ENCODE measurements around the gene RIGI.
A peak's percentile ranks its signal among the peaks of the same experiment; 100 is the strongest.

Gene RIGI

DNA sequence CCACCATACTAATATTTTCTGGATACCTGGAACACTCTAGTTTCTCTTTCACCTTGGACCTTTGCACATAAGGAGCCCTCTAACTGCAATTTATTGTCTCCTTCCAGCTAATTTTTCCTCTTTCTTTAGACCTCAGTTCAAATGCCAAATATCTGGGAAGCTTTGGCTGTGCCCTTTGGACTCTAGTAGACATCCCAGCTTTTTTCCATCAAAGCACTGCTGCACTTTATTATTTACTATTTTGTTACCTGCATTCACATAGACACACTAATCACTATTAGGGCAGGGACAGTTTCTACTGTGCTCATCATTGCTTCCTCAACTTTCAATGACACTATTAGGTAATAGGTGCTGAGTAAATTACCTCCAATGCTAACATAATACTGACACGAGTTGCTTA is 2.1 kb downstream of the RIGI start:
- Mint-ChIP-seq H3K36me3 (ENCODE audit: low read depth) (peaks cover 18% of the 10 kb centered on the region), H3K9me3 (peaks cover 20% of the 10 kb centered on the region), H3K27me3 (ENCODE audit: low read depth) (no peaks in the 10 kb centered on the region), H3K4me3 (peak overlapping the region in 1 of 3 experiments; percentile 69), H3K4me1 (peaks cover 20% of the 10 kb centered on the region), H3K27ac (no peak overlapping the region)
- TF ChIP-seq, protein P1, sequence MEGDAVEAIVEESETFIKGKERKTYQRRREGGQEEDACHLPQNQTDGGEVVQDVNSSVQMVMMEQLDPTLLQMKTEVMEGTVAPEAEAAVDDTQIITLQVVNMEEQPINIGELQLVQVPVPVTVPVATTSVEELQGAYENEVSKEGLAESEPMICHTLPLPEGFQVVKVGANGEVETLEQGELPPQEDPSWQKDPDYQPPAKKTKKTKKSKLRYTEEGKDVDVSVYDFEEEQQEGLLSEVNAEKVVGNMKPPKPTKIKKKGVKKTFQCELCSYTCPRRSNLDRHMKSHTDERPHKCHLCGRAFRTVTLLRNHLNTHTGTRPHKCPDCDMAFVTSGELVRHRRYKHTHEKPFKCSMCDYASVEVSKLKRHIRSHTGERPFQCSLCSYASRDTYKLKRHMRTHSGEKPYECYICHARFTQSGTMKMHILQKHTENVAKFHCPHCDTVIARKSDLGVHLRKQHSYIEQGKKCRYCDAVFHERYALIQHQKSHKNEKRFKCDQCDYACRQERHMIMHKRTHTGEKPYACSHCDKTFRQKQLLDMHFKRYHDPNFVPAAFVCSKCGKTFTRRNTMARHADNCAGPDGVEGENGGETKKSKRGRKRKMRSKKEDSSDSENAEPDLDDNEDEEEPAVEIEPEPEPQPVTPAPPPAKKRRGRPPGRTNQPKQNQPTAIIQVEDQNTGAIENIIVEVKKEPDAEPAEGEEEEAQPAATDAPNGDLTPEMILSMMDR (IDR thresholded peaks at IDR 0.05; ENCODE audit: unreplicated experiment in 3 of 3) = no peak

DNA sequence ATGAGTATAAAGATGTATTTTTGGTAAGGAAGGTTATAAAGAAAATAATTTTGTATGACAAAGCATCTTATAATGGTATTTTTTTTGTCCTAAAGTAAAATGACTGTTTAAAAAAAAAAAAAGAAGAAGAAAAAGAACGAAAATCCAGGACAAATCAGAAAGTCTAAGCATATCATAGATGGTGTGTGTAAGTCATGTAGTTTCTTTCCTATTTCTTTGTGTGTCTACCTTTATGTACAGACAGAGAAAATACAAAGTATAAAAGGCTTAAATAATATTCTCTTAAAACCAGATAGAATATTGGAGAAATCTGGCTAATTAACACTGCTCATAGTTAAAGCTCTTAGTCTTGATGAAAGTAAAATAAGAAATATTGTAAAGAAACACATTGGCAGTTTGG is 7.7 kb downstream of the RIGI start:
- no peak overlapping the region for H3K4me3 Mint-ChIP-seq
- no peaks in the 10 kb centered on the region for H3K4me1 Mint-ChIP-seq
- H3K27me3 Mint-ChIP-seq (ENCODE audit: low read depth) = no peaks in the 10 kb centered on the region
- H3K36me3 Mint-ChIP-seq (ENCODE audit: low read depth) = peaks cover 26% of the 10 kb centered on the region
- H3K27ac Mint-ChIP-seq = no peak overlapping the region
- TF ChIP-seq, protein P1 (IDR thresholded peaks at IDR 0.05; ENCODE audit: unreplicated experiment in 3 of 3) = no peak
- H3K9me3 Mint-ChIP-seq = peaks cover 46% of the 10 kb centered on the region

DNA sequence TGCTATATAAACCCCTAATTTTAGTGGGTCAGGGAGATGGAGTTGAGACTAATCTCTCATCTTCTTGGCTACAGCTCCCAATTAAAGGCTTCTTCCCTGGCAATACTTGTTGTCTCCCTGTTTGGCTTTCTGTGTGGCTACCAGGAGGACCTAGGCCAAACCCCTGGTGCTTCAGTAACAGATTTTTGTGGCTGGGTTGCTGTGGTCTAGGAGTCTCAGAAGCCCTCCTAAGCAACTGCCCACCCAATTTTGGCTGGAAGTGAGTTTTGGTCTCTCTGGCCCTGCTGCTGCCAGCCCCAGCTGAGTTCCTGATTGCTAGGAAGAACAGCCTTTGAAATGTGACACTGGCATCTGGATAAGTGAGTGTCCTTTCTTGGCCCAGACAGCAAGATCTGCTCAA is 9.8 kb downstream of the RIGI start:
- TF ChIP-seq, protein P1 (IDR thresholded peaks at IDR 0.05; ENCODE audit: unreplicated experiment in 3 of 3) = no peak
- Mint-ChIP-seq H3K27ac (no peak overlapping the region), H3K4me1 (no peaks in the 10 kb centered on the region), H3K4me3 (no peak overlapping the region), H3K9me3 (peaks cover 46% of the 10 kb centered on the region), H3K27me3 (ENCODE audit: low read depth) (no peaks in the 10 kb centered on the region), H3K36me3 (ENCODE audit: low read depth) (peaks cover 18% of the 10 kb centered on the region)

DNA sequence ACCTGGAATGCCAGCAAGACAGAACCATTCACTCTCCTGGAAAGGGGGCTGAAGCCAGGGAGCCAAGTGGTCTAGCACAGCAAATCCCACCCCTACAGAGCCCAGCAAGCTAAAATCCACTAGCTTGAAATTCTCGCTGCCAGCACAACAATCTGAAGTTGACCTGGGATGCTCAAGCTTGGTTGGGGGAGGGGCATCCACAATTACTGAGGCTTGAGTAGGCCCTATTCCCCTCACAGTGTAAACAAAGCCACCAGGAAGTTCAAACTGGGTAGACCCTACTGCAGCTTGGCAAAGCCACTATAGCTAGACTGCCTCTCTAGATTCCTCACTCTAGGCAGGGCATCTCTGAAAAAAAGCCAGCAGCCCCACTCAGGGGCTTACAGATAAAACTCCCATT is 17.3 kb downstream of the RIGI start:
- Mint-ChIP-seq H3K9me3 (peaks cover 18% of the 10 kb centered on the region), H3K36me3 (ENCODE audit: low read depth) (peaks cover 5% of the 10 kb centered on the region), H3K27me3 (ENCODE audit: low read depth) (no peaks in the 10 kb centered on the region), H3K4me3 (no peak overlapping the region), H3K4me1 (no peaks in the 10 kb centered on the region), H3K27ac (no peak overlapping the region)
- TF ChIP-seq, protein P1 (IDR thresholded peaks at IDR 0.05; ENCODE audit: unreplicated experiment in 3 of 3) = no peak

DNA sequence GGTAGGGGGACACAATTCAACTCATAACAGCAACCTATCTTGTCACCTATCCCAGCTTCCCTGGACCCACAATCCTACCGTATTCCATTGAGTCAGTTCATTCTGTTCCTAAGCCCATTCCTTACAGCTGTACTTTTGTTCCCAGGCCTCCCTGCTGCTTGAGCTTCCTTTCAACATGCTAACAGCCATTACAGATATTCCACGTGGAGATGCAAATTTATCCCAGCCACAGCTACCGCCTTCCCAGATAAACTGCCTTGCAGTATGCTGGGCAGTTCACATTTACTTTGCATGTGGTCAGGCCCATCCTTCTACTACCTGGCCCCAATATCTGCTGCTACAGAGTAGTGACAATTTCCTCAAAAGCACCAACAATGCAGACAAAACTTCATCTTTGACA is 23.0 kb downstream of the RIGI start:
- H3K4me3 Mint-ChIP-seq = no peak overlapping the region
- H3K27ac Mint-ChIP-seq = no peak overlapping the region
- H3K9me3 Mint-ChIP-seq = peaks cover 4% of the 10 kb centered on the region
- H3K27me3 Mint-ChIP-seq (ENCODE audit: low read depth) = no peaks in the 10 kb centered on the region
- peaks cover 12% of the 10 kb centered on the region for H3K36me3 Mint-ChIP-seq (ENCODE audit: low read depth)
- TF ChIP-seq, protein P1 (IDR thresholded peaks at IDR 0.05; ENCODE audit: unreplicated experiment in 3 of 3) = no peak
- no peaks in the 10 kb centered on the region for H3K4me1 Mint-ChIP-seq

DNA sequence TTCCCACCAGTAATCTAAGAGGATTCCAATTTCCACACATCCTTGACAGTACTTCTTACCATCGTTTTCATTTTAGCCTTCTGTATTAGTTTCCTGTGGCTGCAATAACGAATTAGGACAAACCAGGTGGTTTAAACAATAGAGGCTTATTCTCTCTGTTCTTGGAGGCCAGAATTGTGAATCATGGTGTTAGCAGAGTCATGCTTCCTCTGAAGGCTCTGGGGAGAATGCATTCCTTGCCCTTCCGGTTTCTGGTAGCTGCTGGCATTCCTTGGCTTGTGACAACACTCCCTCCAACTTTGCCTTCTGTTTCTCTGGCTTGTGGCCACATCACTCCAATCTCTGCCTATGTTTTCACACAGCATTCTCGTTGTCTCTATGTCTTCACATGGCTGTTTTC is 23.5 kb downstream of the RIGI start:
- Mint-ChIP-seq H3K27me3 (ENCODE audit: low read depth) (no peaks in the 10 kb centered on the region), H3K9me3 (peaks cover 4% of the 10 kb centered on the region), H3K4me1 (no peaks in the 10 kb centered on the region), H3K4me3 (no peak overlapping the region), H3K27ac (no peak overlapping the region), H3K36me3 (ENCODE audit: low read depth) (peaks cover 12% of the 10 kb centered on the region)
- TF ChIP-seq, protein P1 (IDR thresholded peaks at IDR 0.05; ENCODE audit: unreplicated experiment in 3 of 3) = no peak

All from nephron (organoid).